ENCODE results near the gene EYS. TPM values are rescaled to one million over a fixed set of nuclear protein-coding genes. Genes with fewer than 3 reads are reported as not detected.
A peak's percentile ranks its signal among the peaks of the same experiment; 100 is the strongest.
"Not testable (repeated sequence)": the region's sequence is repeated elsewhere in the genome, so short reads cannot be mapped to it uniquely, and the experiment has no call there.

Gene EYS
- total RNA-seq, 1 experiment from 2014 or later: not detected

- peak overlapping the region; percentile 54 to 93 (median 72); a peak in 5 of 7 replicates for H3K27ac Mint-ChIP-seq
- no peaks in the 10 kb centered on the region for H3K9me3 ChIP-seq (ENCODE audit: control insufficient read depth, low read depth, low read length)
- H2BK20ac ChIP-seq (ENCODE audit: low read depth, low read length, poor library complexity, severe bottlenecking): peak overlapping the region; percentile 26
- H3K79me2 ChIP-seq (ENCODE audit: insufficient read depth, low read length): no peaks in the 10 kb centered on the region
- H3K4me2 ChIP-seq (ENCODE audit: insufficient read depth, insufficient read length, low read length): peak overlapping the region; percentile 62
- peak overlapping the region in 1 of 2 experiments; percentile 57; a peak in 1 of 5 replicates for H3K4me3 Mint-ChIP-seq
- no peaks in the 10 kb centered on the region for H3K27me3 Mint-ChIP-seq (ENCODE audit: low read depth)
- no peaks in the 10 kb centered on the region for H3K79me1 ChIP-seq (ENCODE audit: insufficient read depth, low read depth, low read length, poor library complexity, severe bottlenecking)
- no peak overlapping the region for H3K9ac ChIP-seq (ENCODE audit: extremely low read depth, insufficient read length, low read length)
- H4K8ac ChIP-seq (replicated peaks; ENCODE audit: insufficient read length, low read depth, low read length): no peak overlapping the region
- H2BK5ac ChIP-seq (ENCODE audit: insufficient read length, low read length): no peak overlapping the region
- peaks cover 0 to 15% (median 14%) of the 10 kb centered on the region in 3 experiments; a peak in 6 of 7 replicates for H3K36me3 Mint-ChIP-seq (ENCODE audit: insufficient read depth in 1 of 3, low read depth in 3 of 3)
- no peak overlapping the region for H2BK12ac ChIP-seq (ENCODE audit: insufficient read length, low read depth, low read length)
- peaks cover 5% of the 10 kb centered on the region; the same call in 1 of the 2 replicates for H3K4me1 ChIP-seq (ENCODE audit: insufficient read depth, low read length)
- H2BK15ac ChIP-seq (ENCODE audit: low read depth, low read length): no peak overlapping the region
- peaks cover 38 to 47% of the 10 kb centered on the region in 2 experiments for H3K4me1 Mint-ChIP-seq
- peaks cover 9 to 25% of the 10 kb centered on the region in 2 experiments; a peak in 4 of 5 replicates for H3K9me3 Mint-ChIP-seq
- H3K23ac ChIP-seq (ENCODE audit: insufficient read length, low read depth, low read length): no peak overlapping the region
- H2AK5ac ChIP-seq (ENCODE audit: insufficient read length, low read length): no peak overlapping the region
- no peak overlapping the region for H3K4ac ChIP-seq (ENCODE audit: low read depth, low read length)
- no peak overlapping the region for H4K91ac ChIP-seq (ENCODE audit: insufficient read length, low read depth, low read length)
- H3T11ph ChIP-seq (ENCODE audit: low read length): no peak overlapping the region
- H3K56ac ChIP-seq (ENCODE audit: insufficient read length, low read depth, low read length): no peak overlapping the region
- no peak overlapping the region for H2BK120ac ChIP-seq (ENCODE audit: low read depth, low read length, poor library complexity, severe bottlenecking)
- no peak for DNase-seq
- H3K23me2 ChIP-seq (ENCODE audit: insufficient read length, low read depth, low read length, poor library complexity, severe bottlenecking): no peaks in the 10 kb centered on the region
- no peak overlapping the region for H3K14ac ChIP-seq (ENCODE audit: insufficient read depth, low read length)
- H4K5ac ChIP-seq (ENCODE audit: insufficient read length, low read depth, low read length): no peak overlapping the region
- no peak overlapping the region for H3K18ac ChIP-seq (ENCODE audit: insufficient read length, low read depth, low read length)
- H3K27me3 ChIP-seq (ENCODE audit: insufficient read depth, low read length): no peaks in the 10 kb centered on the region
- no peak for TF ChIP-seq CTCF (conservative IDR thresholded peaks at IDR 0.05)
- no peaks in the 10 kb centered on the region for H4K20me1 ChIP-seq (ENCODE audit: control insufficient read depth, insufficient read depth, insufficient read length)
- peak overlapping the region; percentile 61 for H3K27ac ChIP-seq (ENCODE audit: insufficient read length, low read depth, low read length)
- H2AFZ ChIP-seq (ENCODE audit: low read length): no peak overlapping the region
Observed at GRCh38 chr6:63963769-63964315, 1743.2 kb downstream of the EYS start.

- H3K4me1 Mint-ChIP-seq; H4K5ac ChIP-seq (ENCODE audit: insufficient read length, low read depth, low read length); H3K56ac ChIP-seq (ENCODE audit: insufficient read length, low read depth, low read length); H3K9me3 Mint-ChIP-seq; H3K4me1 ChIP-seq (ENCODE audit: insufficient read depth, low read length); H3K14ac ChIP-seq (ENCODE audit: insufficient read depth, low read length); H3T11ph ChIP-seq (ENCODE audit: low read length); H3K27me3 ChIP-seq (ENCODE audit: insufficient read depth, low read length); H2BK5ac ChIP-seq (ENCODE audit: insufficient read length, low read length); H2AK5ac ChIP-seq (ENCODE audit: insufficient read length, low read length); DNase-seq; H2BK20ac ChIP-seq (ENCODE audit: low read depth, low read length, poor library complexity, severe bottlenecking); H3K18ac ChIP-seq (ENCODE audit: insufficient read length, low read depth, low read length); H3K9me3 ChIP-seq (ENCODE audit: control insufficient read depth, low read depth, low read length); H2BK15ac ChIP-seq (ENCODE audit: low read depth, low read length); H3K23me2 ChIP-seq (ENCODE audit: insufficient read length, low read depth, low read length, poor library complexity, severe bottlenecking); H2BK120ac ChIP-seq (ENCODE audit: low read depth, low read length, poor library complexity, severe bottlenecking); H2AFZ ChIP-seq (ENCODE audit: low read length); H3K4me3 Mint-ChIP-seq; H4K20me1 ChIP-seq (ENCODE audit: control insufficient read depth, insufficient read depth, insufficient read length); H3K27me3 Mint-ChIP-seq (ENCODE audit: low read depth); H4K91ac ChIP-seq (ENCODE audit: insufficient read length, low read depth, low read length); H4K8ac ChIP-seq (replicated peaks; ENCODE audit: insufficient read length, low read depth, low read length); H2BK12ac ChIP-seq (ENCODE audit: insufficient read length, low read depth, low read length); H3K9ac ChIP-seq (ENCODE audit: extremely low read depth, insufficient read length, low read length); H3K27ac Mint-ChIP-seq; H3K4ac ChIP-seq (ENCODE audit: low read depth, low read length); H3K79me1 ChIP-seq (ENCODE audit: insufficient read depth, low read depth, low read length, poor library complexity, severe bottlenecking); H3K36me3 Mint-ChIP-seq (ENCODE audit: insufficient read depth in 1 of 3, low read depth in 3 of 3); H3K23ac ChIP-seq (ENCODE audit: insufficient read length, low read depth, low read length); H3K27ac ChIP-seq (ENCODE audit: insufficient read length, low read depth, low read length); H3K79me2 ChIP-seq (ENCODE audit: insufficient read depth, low read length); H3K4me2 ChIP-seq (ENCODE audit: insufficient read depth, insufficient read length, low read length): not testable (repeated sequence)
- WGBS (ENCODE audit: extremely low coverage, insufficient read length, low lambda C conversion rate): no CpG with 5 or more reads among the region's 3 CpGs
Observed at GRCh38 chr6:63953336-63954021, 1753.5 kb downstream of the EYS start.
